Stomach (tissue), 4 donors: ENCODE measurements around the gene CNTNAP5.

Source experiments
- CTCF ChIP-seq, 7 experiments: fragments of 450-650 bp in 4 of 7; fragments of 200-600 bp in 3 of 7; sonication (generic) in 3 of 7; IDR thresholded peaks; one replicate each; pipeline ENCODE4 v1.5.1; 2016 to 2019; ENCODE audit warnings: antibody characterized with exemption in 7 of 7, control low read depth in 2 of 7, mild to moderate bottlenecking in 1 of 7
- POLR2AphosphoS5 ChIP-seq, 3 donors: sonication (generic); formaldehyde crosslinking; IDR thresholded peaks; one replicate each; pipeline ENCODE4 v1.6.1; 2016; ENCODE audit warnings: antibody characterized with exemption in 3 of 3

DNA sequence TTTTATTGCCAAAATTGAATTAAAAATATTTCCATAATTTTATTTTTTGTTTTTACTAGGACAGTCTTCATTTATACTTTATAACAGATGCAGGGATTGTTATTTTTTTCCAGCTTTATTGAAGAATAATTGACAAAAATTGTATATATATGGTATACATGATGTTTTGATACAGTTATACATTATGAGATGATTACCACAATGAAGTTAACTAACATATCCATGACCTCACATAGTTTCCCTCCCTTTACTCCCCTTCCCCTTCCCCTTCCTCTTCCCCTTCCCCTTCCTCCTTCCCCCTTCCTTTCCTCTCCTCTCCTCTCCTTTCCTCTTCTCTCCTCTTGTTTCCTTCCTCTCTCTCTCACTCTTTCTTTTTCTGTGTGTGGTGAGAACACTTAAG lies 700.1 kb downstream of the CNTNAP5 start:
- no peak for TF ChIP-seq CTCF (IDR thresholded peaks at IDR 0.05)
- no peak for TF ChIP-seq POLR2AphosphoS5 (IDR thresholded peaks at IDR 0.05)
